ENCODE measurements around the gene C1GALT1.

Gene C1GALT1

DNA sequence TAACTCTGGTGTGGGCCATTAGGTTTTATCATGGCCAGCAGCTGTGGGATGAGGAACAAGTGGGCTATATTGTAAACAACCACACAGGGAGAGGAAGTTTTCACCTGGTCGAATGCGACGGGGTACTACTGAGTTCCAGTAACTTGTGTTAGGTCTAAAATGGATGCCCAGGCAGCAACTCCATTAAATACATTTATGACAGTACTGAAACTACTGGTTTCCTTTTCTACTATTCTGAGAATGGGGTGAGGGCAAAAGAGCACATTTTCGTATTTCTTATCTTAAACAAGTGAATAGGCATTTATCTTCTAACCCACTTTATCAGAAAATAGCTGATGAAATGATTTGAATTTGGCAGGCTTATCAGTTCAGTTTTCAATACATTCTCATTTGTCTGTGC is 109.7 kb downstream of the C1GALT1 start:
- DNase-seq = no peak

DNA sequence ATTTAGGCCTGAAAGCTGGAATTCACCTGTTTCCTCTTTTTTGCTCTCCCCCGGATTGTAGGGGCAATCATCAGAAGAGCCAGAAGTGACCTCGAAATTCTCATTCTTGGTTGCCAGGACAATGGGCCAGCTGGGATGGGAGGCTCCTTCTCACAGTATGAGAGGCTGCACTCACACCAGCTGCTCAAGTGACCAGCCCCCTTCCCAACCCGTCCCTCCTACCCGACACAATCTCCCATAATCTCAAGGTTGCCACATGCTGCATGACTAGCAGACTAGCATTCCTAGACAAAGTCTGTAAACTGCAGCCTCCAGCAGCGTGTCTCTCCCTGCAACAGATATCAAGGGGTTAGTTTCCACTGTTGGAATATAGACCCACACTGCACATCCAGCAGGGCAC is 110.3 kb downstream of the C1GALT1 start:
- no peak for DNase-seq

DNA sequence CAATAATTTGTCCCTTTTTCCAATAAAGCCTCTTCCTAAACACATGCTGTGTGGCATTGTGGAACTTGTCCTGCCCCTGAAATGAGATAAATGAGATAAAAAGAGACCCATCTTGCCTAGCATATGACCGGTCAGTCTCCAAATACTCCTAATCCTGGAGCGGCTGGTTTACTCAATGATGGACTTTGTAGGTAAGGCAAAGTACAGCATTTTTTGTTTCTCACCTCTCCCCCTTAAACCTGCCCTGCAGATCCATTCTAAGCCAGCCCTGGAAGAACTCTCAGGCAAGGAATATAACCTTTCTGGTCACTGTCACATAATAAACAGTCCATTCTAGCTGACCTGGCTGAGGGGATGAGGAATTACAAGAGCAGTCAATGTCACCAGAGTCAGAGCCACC is 110.7 kb downstream of the C1GALT1 start:
- no peak for DNase-seq

DNA sequence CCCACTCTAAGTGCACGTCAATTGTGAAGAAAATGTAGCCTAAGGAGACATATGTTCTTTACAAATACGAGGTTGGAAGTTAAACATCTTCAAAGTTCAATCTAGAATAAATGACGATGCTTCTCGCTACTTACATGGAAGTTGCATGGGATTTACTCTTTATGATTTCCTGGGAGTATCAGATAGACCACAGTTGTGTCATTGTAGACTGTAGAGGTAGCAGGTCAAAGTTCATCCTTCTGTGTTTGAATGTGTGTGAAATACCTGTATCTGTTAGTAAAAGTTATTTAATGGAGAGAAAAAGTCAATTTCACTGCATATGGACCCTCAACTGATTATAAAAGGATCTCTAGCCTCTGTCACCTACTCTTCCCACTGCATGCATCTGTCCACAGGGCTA is 112.6 kb downstream of the C1GALT1 start:
- no peak for DNase-seq
